Neural progenitor cell (in vitro differentiated cells): ENCODE measurements around the gene PLCB3.

Experiments used
- CTCF ChIP-seq: fragments of 200-600 bp; sonication (generic); IDR thresholded peaks from 2 replicates; pipeline ENCODE4 v1.5.1; 2017; ENCODE audit warnings: antibody characterized with exemption, mild to moderate bottlenecking
- EZH2 ChIP-seq: fragments of 200-600 bp; sonication (generic); IDR thresholded peaks from 2 replicates; pipeline ENCODE4 v1.6.1; 2017; ENCODE audit warnings: antibody characterized with exemption, mild to moderate bottlenecking, moderate library complexity

GRCh38 chr11:64211181-64211872 is 40.0 kb upstream of the PLCB3 start:
- TF ChIP-seq CTCF (no peak), EZH2 (no peak)
